Sigmoid colon (tissue), 7 donors: ENCODE results near the gene GEMIN2. TPM values are rescaled to one million over a fixed set of nuclear protein-coding genes. Genes with fewer than 3 reads are reported as not detected.
"Not testable (repeated sequence)": the region's sequence is repeated elsewhere in the genome, so short reads cannot be mapped to it uniquely, and the experiment has no call there.

Experiments
- DNase-seq: peaks from one replicate; pipeline ENCODE4 v3.0.0-alpha.2; 2019
- H3K27ac ChIP-seq, 4 donors: fragments of 200-600 bp; sonication (generic); one replicate each; pipeline ENCODE4 v1.5.1; 2016 to 2019; ENCODE audit warnings: mild to moderate bottlenecking in 1 of 4
- H3K27me3 ChIP-seq, 3 donors: fragments of 200-600 bp; sonication (generic); one replicate each; pipeline ENCODE4 v1.5.1; 2019; ENCODE audit warnings: mild to moderate bottlenecking in 1 of 3
- H3K36me3 ChIP-seq, 4 donors: fragments of 200-600 bp; sonication (generic); one replicate each; pipeline ENCODE4 v1.5.1; 2016 to 2019
- H3K4me1 ChIP-seq, 4 donors: fragments of 200-600 bp; sonication (generic); one replicate each; pipeline ENCODE4 v1.5.1; 2017 to 2019
- H3K4me3 ChIP-seq, 4 donors: fragments of 200-600 bp; sonication (generic); one replicate each; pipeline ENCODE4 v1.5.1; 2017 to 2019; ENCODE audit warnings: mild to moderate bottlenecking in 2 of 4, moderate library complexity in 1 of 4
- H3K9me3 ChIP-seq, 4 donors: fragments of 200-600 bp in 3 of 4; sonication (generic) in 3 of 4; one replicate each; pipeline versions ENCODE4 v1.5.1 to v1.6.1; 2013 to 2019
- EP300 ChIP-seq, 4 donors: sonication (generic); formaldehyde crosslinking; IDR thresholded peaks; one replicate each; pipeline ENCODE4 v1.6.1; 2017; ENCODE audit warnings: antibody characterized with exemption in 4 of 4
- POLR2A ChIP-seq, 2 donors: fragments of 450-650 bp; IDR thresholded peaks; one replicate each; pipeline ENCODE4 v1.6.1; 2016; ENCODE audit warnings: antibody characterized with exemption in 2 of 2, mild to moderate bottlenecking in 2 of 2, moderate library complexity in 2 of 2
- POLR2AphosphoS5 ChIP-seq, 4 donors: sonication (generic); formaldehyde crosslinking; IDR thresholded peaks; one replicate each; pipeline ENCODE4 v1.6.1; 2017; ENCODE audit warnings: antibody characterized with exemption in 4 of 4
- WGBS, 2 donors: extraction: QIAGEN DNeasy Blood & Tissue Kit; methylation state at CpG; one replicate each; pipeline ENCODE4 v1.1.7; 2013; 5-methylcytosine and 5-hydroxymethylcytosine counted together
- intact Hi-C: fragments of 100-400 bp; cut with DNase I; formaldehyde crosslinking; loops from one replicate; pipeline ENCODE4 v1.15.1; 2023
- polyA plus RNA-seq, 3 donors: library from polyadenylated mRNA; stranded (reverse); fragments of 200-250 nt; gene quantifications; one replicate each; pipeline ENCODE4 v1.2.3, GENCODE V29; 2013
- total RNA-seq, 4 donors: library from RNA; depleted of rRNA; stranded (reverse); fragments of >200 nt; gene quantifications; one replicate each; pipeline ENCODE4 v1.1.0, GENCODE V29; 2016
- TF ChIP-seq, protein P1 (sequence below), 4 experiments: fragments of 450-650 bp in 3 of 4; fragments of 200-600 bp in 1 of 4; IDR thresholded peaks; one replicate each; pipeline ENCODE4 v1.5.1; 2016 to 2019; ENCODE audit warnings: antibody characterized with exemption in 4 of 4, mild to moderate bottlenecking in 3 of 4, moderate library complexity in 2 of 4
- donor health status: healthy with polysubstance abuse.
- donor health status: Bipolar disorder and iron deficiency.
- donor health status: healthy.

GEMIN2 gene
- total and polyA plus RNA-seq, 7 donors: 8.0 to 27.8 (median 12.2) TPM

DNA sequence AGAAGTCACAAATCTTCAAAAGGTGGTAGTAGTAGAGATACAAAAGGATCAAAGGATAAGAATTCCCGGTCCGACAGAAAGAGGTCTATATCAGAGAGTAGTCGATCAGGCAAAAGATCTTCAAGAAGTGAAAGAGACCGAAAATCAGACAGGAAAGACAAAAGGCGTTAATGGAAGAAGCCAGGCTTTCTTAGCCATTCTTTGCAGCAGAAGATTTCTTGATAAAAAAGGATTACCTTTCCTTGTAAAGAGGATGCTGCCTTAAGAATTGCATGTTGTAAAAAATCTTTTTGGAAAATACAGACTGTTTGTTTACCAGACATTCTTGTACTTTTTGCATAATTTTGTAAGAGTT is 67.5 kb downstream of the GEMIN2 start:
- no peak overlapping the region for H3K4me3 ChIP-seq
- whole genome bisulfite sequencing, 2 donors: 86 to 87% methylated on average over 5 of the region's 5 CpGs
- peaks cover 0 to 20% (median 9%) of the 10 kb centered on the region in 4 donors for H3K4me1 ChIP-seq
- no peak for DNase-seq
- no peaks in the 10 kb centered on the region for H3K27me3 ChIP-seq
- no peak overlapping the region for H3K27ac ChIP-seq
- intact Hi-C loops: no loop called here
- no peaks in the 10 kb centered on the region for H3K9me3 ChIP-seq
- peaks cover 26 to 94% (median 64%) of the 10 kb centered on the region in 4 donors for H3K36me3 ChIP-seq
- no peak for TF ChIP-seq POLR2AphosphoS5 (IDR thresholded peaks at IDR 0.05)
- no peak for TF ChIP-seq POLR2A (IDR thresholded peaks at IDR 0.05)
- TF ChIP-seq, protein P1, sequence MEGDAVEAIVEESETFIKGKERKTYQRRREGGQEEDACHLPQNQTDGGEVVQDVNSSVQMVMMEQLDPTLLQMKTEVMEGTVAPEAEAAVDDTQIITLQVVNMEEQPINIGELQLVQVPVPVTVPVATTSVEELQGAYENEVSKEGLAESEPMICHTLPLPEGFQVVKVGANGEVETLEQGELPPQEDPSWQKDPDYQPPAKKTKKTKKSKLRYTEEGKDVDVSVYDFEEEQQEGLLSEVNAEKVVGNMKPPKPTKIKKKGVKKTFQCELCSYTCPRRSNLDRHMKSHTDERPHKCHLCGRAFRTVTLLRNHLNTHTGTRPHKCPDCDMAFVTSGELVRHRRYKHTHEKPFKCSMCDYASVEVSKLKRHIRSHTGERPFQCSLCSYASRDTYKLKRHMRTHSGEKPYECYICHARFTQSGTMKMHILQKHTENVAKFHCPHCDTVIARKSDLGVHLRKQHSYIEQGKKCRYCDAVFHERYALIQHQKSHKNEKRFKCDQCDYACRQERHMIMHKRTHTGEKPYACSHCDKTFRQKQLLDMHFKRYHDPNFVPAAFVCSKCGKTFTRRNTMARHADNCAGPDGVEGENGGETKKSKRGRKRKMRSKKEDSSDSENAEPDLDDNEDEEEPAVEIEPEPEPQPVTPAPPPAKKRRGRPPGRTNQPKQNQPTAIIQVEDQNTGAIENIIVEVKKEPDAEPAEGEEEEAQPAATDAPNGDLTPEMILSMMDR (IDR thresholded peaks at IDR 0.05): no peak
- no peak for TF ChIP-seq EP300 (IDR thresholded peaks at IDR 0.05)

DNA sequence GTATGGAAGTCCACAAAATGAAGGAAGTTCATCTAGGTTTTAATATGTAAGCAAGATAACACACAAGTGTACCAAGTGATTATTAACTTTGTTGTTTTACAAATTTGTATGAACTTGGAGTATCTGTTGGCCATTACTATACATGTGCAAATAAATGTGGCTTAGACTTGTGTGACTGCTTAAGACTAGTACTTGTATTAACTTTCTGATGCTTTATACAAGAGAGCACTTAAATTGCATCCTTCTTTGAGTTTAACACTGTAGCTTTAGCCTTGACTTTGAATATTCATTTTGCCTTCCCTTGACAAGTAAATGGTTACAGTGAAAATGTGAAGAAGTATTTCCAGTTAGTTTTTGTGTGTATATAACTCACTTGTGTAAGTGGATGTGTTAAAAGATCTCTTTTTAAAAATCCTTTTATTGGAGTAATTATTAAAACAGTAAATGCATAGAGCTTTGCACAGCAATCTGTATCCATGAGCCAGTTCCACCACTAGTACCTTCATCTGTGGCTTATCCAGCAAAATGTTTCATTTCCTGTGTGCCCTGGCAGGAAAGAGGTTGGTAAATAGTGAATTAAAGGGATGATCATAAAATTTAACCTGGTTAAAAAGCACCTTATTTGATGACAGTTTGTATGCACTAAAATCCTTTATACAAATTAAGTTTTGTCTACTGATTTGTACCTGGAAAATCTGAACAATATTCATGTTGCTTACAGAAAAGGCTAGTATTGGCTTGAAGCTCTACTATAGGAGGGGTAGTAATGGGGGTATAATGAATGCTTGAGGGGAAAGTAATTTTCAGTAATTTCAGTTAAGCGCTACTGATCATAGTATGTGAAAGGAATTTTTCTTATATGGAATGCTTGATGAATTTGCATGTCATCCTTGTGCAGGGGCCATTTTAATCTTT is 68.9 kb downstream of the GEMIN2 start:
- intact Hi-C loops: no loop called here
- TF ChIP-seq EP300 (IDR thresholded peaks at IDR 0.05) (no peak), POLR2AphosphoS5 (IDR thresholded peaks at IDR 0.05) (no peak), POLR2A (IDR thresholded peaks at IDR 0.05) (no peak)
- TF ChIP-seq, protein P1 (IDR thresholded peaks at IDR 0.05): no peak
- 97 to 99% methylated on average over 1 of the region's 1 CpG for WGBS, 2 donors
- Histone ChIP-seq H3K9me3 (no peaks in the 10 kb centered on the region), H3K4me1 (peaks cover 0 to 7% (median 2%) of the 10 kb centered on the region in 4 donors), H3K27me3 (no peaks in the 10 kb centered on the region), H3K4me3 (no peak overlapping the region), H3K36me3 (peaks cover 22 to 80% (median 52%) of the 10 kb centered on the region in 4 donors), H3K27ac (no peak overlapping the region)
- DNase-seq: no peak

DNA sequence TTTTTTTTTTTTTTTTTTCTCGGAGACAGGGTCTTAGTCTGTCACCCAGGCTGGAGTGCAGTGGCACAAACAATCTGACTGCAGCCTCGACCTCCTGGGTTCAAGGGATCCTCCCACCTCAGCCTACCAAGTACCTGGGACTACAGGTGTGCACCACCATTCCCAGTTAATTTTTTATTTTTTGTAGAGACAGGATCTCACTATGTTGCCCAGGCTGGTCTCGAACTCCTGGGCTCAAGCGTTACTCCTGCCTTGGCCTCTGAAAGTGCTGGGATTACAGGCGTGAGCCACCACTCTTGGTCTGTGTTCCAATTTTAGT is 69.5 kb downstream of the GEMIN2 start:
- H3K9me3 ChIP-seq, H3K4me3 ChIP-seq, H3K27ac ChIP-seq, intact Hi-C loops, H3K27me3 ChIP-seq, H3K4me1 ChIP-seq, DNase-seq: not testable (repeated sequence)
- peaks cover 18 to 74% (median 47%) of the 10 kb centered on the region in 4 donors for H3K36me3 ChIP-seq
- WGBS, 2 donors: 95% methylated on average over 5 of the region's 5 CpGs

DNA sequence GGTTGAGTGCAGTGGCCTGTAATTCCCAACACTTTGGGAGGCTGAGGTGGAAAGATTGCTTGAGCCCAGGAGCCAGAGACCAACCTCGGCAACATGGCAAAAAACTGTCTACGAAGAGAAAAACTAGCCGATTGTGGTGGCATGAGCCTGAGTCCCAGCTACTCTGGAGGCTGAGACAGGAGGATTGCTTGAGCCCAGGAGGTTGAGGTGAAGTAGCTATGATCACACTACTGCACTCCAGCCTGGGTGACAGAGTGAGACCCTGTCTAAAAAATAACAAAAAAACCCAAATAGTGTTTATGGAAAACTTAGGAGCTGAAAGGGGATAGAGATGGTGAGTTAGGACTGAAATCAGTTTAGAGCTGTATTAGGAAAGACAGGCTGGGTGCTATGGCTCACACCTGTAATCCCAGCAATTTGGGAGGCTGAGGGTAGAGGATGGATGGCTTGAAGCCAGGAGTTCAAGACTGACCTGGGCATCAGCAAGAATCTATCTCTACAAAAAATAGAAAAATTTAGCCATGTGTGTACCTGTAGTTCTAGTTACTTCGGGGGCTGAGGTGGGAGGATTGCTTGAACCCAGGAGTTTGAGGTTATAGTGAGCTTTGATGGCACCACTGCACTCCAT is 70.6 kb downstream of the GEMIN2 start:
- H3K4me1 ChIP-seq: peaks cover 0 to 7% (median 2%) of the 10 kb centered on the region in 4 donors
- TF ChIP-seq, protein P1 (IDR thresholded peaks at IDR 0.05): no peak
- TF ChIP-seq POLR2A (IDR thresholded peaks at IDR 0.05) (no peak), EP300 (IDR thresholded peaks at IDR 0.05) (no peak), POLR2AphosphoS5 (IDR thresholded peaks at IDR 0.05) (no peak)
- WGBS, 2 donors: 96 to 97% methylated on average over 4 of the region's 4 CpGs
- no peaks in the 10 kb centered on the region for H3K27me3 ChIP-seq
- peaks cover 8 to 63% (median 36%) of the 10 kb centered on the region in 4 donors for H3K36me3 ChIP-seq
- H3K4me3 ChIP-seq: no peak overlapping the region
- intact Hi-C loops: no loop called here
- no peak for DNase-seq
- H3K9me3 ChIP-seq: no peaks in the 10 kb centered on the region
- no peak overlapping the region for H3K27ac ChIP-seq

DNA sequence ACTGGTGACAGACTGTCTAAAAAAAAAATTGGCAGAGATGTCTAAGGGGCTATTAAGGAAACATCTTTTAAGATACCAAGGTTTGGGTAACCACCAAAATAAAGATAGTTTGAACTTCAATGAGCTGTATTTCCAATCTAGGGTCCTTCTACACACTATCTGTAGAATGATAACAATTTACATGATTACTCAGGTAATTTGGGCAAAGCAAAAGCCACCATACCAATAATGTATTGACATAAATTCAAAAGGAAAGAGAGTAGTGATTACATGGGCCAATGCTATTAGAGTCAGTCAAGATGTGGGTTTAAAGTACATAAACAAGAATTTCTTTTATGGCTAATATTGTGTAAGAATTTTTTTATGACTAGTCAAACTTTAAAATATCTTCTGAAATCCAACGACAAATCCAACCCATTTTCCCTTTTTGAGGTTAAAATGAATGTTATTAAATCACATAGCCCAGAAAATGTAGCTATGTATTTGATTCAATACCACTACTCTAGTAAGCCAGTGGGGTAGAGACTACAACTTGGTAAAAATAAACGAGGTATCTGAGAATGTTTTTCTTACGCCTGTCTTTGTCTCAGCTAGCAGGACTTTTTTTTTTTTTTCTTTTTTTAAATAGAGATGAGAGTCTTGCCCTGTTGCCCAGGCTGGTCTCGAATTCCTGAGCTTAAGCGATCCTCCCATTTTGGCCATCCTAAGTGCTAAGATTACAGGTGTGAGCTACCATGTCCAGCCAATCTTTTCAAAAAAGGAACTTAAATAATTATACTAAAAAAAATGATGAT is 71.3 kb downstream of the GEMIN2 start:
- intact Hi-C loops: no loop called here
- TF ChIP-seq POLR2AphosphoS5 (IDR thresholded peaks at IDR 0.05): no peak
- TF ChIP-seq EP300 (IDR thresholded peaks at IDR 0.05): no peak
- no peak for TF ChIP-seq POLR2A (IDR thresholded peaks at IDR 0.05)
- TF ChIP-seq, protein P1 (IDR thresholded peaks at IDR 0.05): no peak
- Histone ChIP-seq H3K36me3 (peaks cover 3 to 56% (median 29%) of the 10 kb centered on the region in 4 donors), H3K4me1 (peaks cover 0 to 7% (median 2%) of the 10 kb centered on the region in 4 donors), H3K9me3 (no peaks in the 10 kb centered on the region), H3K4me3 (no peak overlapping the region), H3K27ac (no peak overlapping the region), H3K27me3 (no peaks in the 10 kb centered on the region)
- DNase-seq: no peak
- 79 to 91% methylated on average over 5 of the region's 5 CpGs for WGBS, 2 donors
